Renal cortex interstitium (tissue), 11 donors: ENCODE results near the gene CERS6. TPM values are rescaled to one million over a fixed set of nuclear protein-coding genes. Genes with fewer than 3 reads are reported as not detected.

Experiments used
- DNase-seq, 11 donors: peaks; one replicate each; pipeline ENCODE4 v3.0.0-alpha.2; 2013; ENCODE audit warnings: low read depth in 9 of 11, low spot score in 4 of 11; ENCODE audit errors: extremely low read depth in 1 of 11
- polyA plus RNA-seq, 3 donors: library from polyadenylated mRNA; unstranded; fragments of 120-200 nt; gene quantifications; one replicate each; pipeline ENCODE4 v1.2.1, GENCODE V29; 2013; ENCODE audit not compliant: insufficient read length in 3 of 3

The CERS6 gene
- polyA plus RNA-seq, 3 donors: 44.2 to 54.8 (median 47.0) TPM

- DNase-seq: peak in 4 of 11 donors; percentile 11 to 42 (median 29)
These were observed 238.8 kb downstream of the CERS6 start for GRCh38 chr2:168694866-168695265.

- no peak for DNase-seq
These were observed 241.6 kb downstream of the CERS6 start for GRCh38 chr2:168697668-168698121.

- DNase-seq: no peak
These were observed 242.9 kb downstream of the CERS6 start for GRCh38 chr2:168698969-168699368.

GRCh38 chr2:168699844-168700417 is 243.9 kb downstream of the CERS6 start:
- DNase-seq: peak; percentile 63 to 84 (median 74)

- DNase-seq: no peak
These were observed 244.7 kb downstream of the CERS6 start for GRCh38 chr2:168700615-168701245.

- no peak for DNase-seq
These were observed 246.5 kb downstream of the CERS6 start for GRCh38 chr2:168702579-168702978.

GRCh38 chr2:168703926-168704325 is 247.9 kb downstream of the CERS6 start:
- DNase-seq: no peak

- DNase-seq: no peak
These were observed 249.7 kb downstream of the CERS6 start for GRCh38 chr2:168705534-168706470.

- no peak for DNase-seq
These were observed 250.7 kb downstream of the CERS6 start for GRCh38 chr2:168706806-168707205.

GRCh38 chr2:168708080-168708479 is 252.0 kb downstream of the CERS6 start:
- no peak for DNase-seq

GRCh38 chr2:168710754-168711467 is 254.8 kb downstream of the CERS6 start:
- no peak for DNase-seq

- DNase-seq: no peak
These were observed 256.0 kb downstream of the CERS6 start for GRCh38 chr2:168712053-168712452.

- no peak for DNase-seq
These were observed 257.3 kb downstream of the CERS6 start for GRCh38 chr2:168713325-168713724.

- DNase-seq: no peak
These were observed 259.8 kb downstream of the CERS6 start for GRCh38 chr2:168715849-168716248.

- no peak for DNase-seq
These were observed 260.8 kb downstream of the CERS6 start for GRCh38 chr2:168716839-168717238.

GRCh38 chr2:168717790-168718502 is 261.9 kb downstream of the CERS6 start:
- no peak for DNase-seq

GRCh38 chr2:168718622-168719021 is 262.6 kb downstream of the CERS6 start:
- no peak for DNase-seq

- no peak for DNase-seq
These were observed 263.4 kb downstream of the CERS6 start for GRCh38 chr2:168719446-168719845.

- DNase-seq: peak in 7 of 11 donors; percentile 7 to 41 (median 25)
These were observed 266.5 kb downstream of the CERS6 start for GRCh38 chr2:168722592-168722991.
